Cortex of kidney (tissue), 1 donor: ENCODE results near the gene MED27.

ENCODE experiments used
- DNase-seq: peaks from one replicate; lab custom pipeline; 2025; lab: John Stamatoyannopoulos, UW

The MED27 gene

DNA sequence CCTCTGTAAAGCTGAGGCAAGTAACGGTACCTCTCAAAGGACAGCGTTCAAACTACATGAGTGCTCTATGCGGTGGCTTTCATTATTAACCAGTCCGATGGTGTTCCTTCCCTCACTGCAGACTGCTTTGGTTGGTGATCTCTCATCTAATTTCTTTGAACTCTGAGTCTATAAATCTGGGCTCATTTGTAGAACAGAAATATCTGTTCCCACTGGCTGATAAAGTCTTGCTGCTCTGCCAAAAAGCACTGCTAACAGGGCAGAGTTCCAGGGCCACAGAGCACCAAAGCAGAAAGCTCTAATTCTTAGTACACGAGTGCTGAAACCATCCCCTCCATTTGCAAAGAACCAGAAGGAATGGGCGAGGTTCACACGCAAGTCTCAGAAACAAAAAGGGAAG is 81.9 kb downstream of the MED27 start:
- DNase-seq, result no peak

DNA sequence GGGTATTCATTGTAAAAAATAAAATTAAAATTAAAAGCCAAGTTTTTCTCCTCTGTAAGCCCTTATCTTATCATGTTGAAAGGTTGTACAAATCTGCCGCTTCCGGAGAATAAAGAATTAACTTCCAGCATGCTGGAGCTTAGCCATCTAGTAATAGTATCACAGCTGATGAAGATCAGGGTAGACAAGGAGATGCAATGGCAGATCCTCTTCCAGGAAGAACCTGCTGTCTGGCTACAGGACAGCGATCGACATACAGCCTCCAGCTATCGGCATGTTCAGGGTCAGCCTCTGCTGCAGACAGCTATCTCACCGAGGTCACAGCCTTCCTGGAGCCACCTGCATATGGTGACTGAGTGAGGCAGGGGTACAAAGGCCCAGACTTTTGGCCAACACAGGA is 82.6 kb downstream of the MED27 start:
- no peak for DNase-seq

DNA sequence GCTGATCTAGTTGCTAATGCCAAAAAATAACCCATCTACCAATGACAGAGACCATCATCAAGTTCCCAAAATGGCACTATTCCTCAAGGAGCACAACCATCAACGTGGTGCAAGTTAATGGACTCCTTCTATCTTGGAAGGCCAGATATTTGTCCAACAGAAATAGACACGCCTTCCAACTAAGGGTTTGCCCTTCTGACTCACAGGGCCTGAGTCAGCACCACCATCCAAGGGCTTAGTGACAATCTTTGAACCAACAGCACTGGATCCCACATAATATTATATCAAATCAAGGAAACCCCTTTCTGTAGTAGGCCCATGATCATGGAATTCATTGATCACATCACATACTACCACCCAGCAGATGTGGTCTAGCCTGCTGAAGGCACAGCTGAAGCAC is 84.3 kb downstream of the MED27 start:
- DNase-seq, result no peak

DNA sequence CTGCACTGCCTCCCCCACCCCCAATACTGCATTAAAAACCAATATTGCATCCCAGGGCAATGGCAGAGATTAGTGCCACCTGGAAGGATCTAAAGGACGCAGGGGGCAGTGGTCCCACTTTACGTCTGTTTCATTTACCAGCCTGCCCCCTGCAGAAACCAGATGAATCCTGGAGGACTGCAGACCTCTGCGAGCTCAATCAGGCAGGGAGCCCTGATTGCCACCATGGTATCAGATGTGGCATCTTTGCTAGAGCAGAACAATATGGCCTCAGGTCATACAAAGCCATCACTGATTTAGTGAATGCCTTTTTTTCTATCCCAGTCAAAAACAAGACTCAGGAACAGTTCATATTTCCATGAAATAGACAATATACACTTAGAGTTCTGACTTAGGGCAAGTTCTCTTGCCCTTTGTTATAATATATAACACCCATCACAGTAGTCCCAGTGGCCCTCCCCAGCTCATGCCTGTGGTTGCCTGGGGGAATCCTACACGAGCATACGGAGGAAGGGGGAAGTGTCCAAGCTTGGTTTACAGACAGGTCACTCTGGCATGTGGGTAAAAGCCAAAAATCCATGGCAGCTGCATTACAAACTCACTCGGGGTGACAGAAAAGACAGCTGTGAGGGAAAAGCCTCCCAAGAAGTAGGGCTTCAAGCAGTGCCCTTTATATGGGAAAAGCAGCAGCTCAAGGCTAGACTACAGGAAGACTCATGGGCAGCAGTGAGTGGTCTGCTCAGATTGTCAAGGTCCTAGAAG is 85.1 kb downstream of the MED27 start:
- DNase-seq, result no peak

DNA sequence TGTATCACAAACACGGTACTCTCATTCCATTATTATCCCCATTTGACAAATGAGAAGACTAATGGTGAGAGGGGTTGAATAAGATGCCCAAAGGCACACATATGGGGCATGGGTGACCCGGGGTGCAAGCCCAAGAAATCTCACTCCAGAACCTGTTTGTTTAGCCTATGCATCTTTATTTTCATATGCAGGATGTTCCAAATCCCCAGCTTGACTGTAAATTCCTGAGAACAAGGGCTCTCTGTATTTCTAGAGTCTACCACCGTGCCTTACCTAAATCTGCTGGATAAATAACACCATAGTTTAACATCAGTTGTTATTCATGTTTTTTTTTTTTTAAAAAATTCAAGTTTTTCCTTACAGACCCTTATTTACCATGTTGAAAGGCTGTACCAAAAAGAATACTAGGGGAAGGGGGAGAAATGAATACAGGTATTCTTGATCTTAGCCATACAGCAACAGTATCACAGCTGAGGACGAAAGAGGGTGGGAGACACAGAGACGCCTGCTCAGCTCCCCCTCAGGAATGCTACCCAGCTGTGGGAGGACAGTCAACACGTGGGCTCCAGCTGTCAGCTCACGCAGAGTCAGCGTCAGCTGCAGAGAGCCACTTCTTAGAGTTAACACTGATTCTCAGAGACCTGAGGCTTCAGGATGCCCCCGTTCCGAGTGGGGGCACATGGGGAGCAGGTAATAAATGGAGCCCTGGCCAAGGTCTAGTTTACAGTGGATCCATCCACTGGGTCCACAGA is 86.6 kb downstream of the MED27 start:
- DNase-seq, result no peak

DNA sequence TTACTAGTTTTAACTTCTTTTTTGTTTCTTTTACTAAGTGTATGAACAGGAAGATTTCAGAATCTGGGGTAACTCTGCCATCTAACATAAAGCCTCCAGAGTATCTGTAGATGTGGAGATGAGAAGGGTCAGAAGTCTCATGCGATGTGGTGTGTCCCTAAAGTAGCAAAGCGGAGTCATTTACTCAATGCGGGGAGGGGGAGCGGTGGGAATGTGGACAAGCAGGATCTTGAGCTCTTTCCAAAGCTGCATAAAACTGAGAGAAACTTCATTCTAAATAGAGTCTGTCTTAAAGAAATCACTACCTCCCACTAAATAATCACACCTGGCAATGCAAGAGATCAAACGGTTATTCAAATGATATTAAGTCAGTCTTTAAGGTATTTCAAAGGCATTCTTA is 92.4 kb downstream of the MED27 start:
- no peak for DNase-seq

DNA sequence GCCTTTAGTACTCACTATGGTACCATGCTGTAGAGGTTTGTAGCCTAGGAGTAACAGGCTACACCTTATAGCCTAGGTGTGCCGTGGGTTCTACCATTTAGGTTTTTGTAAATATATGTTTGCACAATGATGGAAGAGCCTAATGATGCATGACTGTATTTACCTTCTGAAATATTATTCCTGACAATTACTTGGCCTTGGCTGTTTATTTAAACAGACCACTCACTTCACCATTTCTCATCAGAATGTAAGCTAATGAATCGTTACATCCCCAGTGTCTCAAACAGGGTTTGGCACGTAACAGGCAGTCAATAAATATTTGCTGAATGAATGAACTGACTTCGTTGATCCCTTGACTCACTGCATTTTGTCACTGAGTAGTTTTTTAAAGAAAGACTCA is 93.1 kb downstream of the MED27 start:
- DNase-seq, result no peak

DNA sequence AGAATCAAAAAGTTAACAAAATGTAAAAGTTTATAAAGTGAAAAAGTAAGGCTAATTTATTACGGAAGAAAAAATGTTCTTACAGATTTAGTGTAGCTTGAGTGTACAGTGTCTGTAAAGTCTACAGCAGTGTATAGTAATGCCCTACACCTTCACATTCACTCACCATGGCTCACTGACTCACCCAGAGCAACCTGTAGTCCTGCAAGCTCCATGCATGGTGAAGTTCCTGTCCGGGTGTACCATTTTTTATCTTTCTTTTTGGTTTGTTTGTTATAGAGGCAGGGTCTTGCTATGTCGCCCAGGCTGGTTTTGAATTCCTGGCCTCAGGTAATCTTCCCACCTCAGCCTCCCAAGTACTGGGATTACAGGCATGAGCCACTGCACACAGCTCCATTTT is 93.6 kb downstream of the MED27 start:
- no peak for DNase-seq

DNA sequence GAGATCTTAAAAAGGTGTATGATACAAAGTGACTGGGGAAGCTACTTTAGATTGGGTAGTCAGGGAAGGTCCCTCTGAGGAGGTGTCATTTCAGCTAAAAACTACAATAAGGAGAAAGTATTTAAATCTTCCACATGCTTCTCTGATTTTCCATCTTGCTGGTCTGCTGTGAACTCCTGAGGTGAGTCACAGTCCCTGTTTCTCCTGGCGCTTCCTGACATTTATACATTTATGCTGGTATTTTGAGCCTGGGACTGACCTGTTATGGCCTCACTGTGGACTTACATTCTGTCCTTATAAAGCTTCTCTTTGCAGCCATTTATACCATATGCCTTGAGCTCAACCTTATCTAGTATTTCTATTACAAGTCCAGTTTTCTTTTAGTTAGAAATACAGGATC is 95.1 kb downstream of the MED27 start:
- DNase-seq, result no peak

DNA sequence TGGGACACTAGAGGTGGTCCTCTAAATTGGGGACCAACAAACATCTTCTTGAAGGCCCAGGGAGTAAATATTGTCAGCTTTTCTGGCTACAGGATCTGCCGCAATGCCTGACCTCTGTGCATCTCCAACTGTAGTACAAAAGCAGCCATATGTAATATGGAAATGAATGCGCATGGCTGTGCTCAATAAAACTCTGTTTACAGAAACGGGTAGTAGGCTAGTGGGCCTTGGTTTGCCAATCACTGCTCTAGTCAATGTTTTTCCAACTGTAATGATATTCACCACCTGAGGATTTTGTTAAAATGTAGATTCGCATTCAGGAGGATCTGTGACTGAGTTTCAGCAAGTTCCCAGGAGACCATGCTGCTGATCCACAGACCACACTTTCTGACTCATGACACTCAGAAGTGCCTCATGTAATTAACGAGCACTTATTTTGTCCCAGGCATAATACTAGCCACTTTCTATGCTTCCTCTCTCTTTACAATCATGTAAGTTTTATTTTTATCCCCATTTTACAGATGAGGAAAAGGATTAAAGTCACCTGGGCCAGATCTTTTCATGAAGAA is 96.9 kb downstream of the MED27 start:
- DNase-seq, result no peak

DNA sequence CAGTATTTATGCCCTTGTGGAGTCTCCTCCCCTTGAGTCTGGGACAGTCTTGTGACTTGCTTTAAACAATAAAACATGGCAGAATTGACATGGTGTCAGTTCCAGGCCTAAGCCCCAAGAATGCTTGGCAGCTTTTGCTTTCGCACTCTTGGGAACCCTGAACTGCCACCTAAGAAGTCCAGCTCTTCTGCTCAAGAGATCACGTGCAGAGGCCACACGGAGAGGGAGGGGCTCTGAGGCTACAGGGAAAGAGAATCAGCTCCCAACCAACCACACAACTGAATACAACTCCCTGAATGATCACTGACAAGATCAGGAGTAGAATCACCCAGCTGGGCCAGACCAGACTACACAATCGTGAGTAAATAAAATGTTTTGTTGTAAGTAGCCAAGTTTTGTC is 97.6 kb downstream of the MED27 start:
- no peak for DNase-seq

DNA sequence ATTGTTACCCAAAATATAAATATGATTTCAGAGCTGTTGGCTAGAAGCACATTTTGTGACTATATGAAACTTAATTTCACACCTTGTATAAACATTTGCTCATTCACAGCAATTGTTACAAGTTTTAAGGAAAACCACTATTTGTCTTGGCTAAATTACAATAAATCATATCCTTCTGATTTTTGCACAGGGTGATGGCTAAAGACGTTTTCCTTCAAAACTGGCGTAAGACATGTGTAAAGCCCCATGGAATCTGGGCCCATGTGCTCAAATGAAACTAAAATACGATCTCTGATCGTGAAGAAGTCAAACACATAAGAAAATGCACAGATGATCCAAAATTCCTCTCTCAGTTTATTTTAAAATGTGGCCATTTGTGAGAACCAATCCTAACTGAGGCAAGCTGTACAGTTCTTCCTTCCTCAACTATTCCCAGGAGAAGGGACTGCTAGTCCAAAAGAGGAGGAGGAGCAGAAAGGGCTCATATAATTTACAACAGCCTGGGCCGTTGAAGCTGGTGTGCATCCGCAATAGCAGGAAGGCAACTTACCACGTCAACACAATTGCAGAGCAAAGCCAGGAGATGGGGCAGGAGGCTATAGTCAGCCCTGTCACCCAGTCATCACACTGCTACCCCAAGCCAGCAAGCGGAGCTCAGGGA is 98.4 kb downstream of the MED27 start:
- DNase-seq, result no peak

DNA sequence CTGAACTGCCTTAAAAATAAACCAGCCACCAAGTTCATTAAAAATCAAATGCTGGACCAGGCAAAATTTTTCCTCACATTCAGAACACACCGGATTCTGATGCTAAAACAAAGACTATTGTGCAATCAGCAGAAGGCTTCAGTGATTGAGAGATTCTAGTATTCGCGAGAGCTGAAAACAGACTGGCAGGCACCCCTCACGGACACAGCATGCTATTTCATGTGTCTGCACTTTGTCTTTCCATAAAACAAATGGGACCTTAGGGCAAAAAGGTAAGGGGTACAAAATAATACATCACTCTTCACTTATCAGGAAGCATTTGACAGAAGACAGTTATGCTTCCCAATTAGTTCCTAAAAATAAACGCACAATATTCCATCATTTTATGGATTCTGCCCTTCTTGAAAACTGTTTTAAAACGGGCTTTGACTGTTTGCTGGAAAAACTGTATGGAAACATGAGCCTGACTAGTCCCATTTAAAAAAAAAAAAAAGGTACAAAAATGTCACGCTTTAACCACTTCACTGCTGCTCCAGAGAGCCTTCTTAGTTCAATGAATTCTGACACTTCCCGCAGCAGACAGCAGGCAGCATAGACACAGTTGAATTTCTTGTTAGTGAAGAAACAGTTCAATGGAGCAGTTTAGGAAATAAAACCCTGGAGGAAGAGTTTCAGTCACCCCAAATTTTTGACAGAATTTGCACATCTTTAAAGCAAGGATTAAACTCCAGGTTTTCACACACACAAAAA is 99.2 kb downstream of the MED27 start:
- DNase-seq, result no peak

DNA sequence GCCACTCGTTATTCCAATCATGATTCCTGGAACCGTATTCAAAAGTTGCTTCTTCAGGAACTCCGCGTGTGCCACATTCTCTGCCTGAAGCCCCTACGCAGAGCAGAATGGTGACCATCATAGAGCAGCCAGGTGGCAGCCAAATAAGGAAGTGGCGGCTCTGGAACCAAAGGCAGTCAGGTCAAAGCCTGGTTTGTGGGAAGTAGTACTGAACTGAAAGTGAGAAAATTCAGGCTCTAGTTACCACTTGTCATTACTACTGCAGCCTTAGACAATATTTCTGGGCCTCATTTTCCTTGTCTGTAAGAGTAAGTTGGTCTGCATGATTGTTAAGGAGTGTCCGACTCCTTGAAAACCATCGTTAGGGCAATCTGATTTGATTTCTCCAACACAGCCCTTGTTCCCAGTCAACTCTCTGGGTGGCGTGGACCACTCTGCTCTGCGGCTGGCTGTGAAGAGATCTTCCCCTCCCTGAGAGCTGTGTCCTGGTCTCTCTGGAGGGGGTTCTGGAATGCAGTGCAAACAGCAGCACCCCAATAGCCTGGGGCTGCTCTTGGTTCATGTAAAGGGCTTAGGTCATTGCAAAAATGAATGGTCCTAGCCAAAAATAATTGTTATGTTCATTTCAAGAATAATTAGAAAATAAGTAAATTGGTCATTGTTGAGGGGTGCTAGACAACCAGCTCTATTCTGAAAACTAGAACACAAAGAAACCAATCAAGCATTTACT is 102.4 kb downstream of the MED27 start:
- no peak for DNase-seq

DNA sequence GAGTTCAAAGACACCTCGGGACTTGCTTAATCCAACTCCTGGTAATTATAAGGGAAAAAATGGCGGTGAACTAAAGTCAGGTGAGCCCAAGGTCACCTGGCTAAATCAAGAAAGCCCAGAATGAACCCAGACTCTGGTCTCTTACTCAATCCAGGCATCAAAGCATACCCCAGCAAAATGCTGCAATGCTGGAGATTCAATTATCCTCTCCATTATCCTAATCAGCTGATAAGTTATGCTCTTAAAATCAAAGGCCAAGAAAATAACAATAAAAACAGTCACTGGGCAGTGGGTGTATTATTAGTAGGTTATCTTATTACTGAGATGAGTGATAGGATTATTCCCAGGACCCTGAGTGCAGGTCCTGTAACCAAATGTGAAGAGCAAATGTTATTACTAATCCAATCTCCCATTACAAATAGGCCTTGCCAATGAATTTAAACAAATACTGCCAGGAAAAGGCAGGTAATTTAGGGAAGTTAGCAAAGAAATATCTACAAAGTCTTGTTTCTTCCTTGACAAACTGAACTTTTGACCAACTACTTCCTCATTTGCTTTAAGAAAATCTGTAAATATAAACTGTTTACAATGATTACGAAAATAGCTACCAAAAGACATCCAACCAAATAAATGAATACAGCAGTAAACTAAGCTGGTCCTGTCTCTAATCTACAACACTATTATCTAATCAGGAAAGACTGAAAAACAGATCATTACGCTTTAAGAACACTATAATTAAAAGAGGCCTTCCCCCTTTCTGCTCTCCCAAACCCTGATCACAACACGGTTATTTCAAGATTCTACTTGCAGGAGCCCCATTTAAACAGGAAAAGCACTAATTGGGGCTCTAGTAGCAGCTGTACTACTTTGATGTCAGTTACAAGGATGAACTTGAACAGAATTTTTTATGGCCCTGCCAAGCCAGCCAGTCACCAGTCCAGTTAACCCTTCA is 103.2 kb downstream of the MED27 start:
- no peak for DNase-seq

DNA sequence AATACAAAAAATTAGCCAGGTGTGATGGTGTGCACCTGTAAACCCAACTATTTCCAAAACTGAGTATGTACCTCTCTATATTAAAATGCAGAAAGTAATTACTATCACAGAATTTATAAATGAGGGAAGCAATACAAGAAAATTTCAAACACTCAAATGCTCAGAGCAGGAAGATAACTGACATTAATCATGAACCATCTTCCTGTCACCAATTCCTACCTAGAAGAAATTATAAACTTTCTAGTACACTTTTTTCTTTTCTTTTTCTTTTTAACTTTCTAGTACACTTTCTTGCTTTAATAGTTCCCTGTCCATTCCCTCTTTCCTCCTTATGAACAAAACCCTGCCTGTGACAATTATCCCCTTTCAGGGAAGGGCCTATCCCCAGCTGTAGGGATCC is 106.8 kb downstream of the MED27 start:
- DNase-seq, result no peak

DNA sequence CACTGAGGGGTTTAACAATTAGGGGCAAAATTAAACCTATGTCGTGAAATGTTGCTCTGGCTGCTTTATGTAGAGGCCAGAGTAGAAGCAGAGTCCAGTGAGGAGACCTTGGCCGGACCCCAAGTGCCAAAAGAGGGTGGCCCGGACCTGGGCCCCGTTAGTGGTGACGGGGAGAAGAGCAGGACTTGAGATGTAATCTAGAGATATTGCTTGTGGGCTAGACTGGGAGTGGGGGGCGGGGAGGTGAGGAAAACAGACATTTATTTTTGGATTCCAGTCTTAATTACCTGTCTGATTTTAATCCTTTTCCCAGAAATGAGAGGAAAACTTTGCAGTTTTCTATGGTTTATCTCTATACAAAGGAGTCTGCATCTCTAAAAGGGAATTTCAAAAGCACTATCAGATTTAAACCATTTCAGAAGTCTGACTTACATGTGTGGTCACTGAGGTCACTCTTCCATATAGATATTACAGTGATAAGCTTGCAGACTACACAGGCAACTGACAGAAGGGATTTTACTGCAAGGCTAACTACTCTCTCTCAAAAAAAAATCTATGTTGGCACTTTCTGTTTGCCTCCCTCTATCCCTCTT is 108.1 kb downstream of the MED27 start:
- DNase-seq, result no peak

DNA sequence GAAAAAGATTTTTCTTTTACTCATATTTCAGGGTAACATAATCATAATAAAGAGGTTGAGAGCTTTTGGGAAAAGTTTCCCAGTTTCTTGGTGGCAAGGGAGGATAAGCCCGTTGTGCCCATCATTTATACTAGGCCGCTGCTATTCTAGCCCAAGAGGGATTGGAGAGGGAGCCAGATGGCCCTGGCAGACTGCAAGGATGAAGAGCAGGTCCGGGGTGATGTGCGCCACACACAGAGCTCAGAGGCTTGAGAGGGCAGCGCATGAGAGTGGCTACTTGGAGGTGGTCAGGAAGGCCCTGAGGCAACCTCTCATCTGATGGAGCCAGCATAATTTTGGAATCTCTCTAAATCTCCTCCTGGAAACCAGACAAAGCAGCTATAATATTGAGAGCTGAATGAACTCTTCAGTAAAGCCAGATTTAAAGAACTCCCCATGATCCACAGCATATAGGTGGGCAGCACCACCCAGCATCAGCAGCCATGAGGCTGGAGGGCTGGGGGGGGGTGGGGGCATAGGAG is 110.1 kb downstream of the MED27 start:
- no peak for DNase-seq

DNA sequence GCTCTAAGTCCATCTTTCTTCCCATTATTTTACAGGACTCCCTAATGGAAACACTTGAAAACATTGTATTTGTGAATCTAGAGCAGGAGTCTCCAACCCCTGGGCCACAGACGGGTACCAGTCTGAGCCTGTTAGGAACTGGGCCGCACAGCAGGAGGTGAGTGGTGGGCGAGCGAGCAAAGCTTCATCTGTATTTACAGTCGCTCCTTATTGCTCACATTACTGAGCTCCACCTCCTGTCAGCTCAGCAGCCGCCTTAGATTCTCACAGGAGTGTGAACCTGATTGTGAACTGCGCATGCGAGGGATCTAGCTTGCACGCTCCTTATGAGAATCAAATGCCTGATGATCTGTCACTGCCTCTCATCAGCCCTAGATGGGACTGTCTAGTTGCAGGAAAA is 111.0 kb downstream of the MED27 start:
- no peak for DNase-seq

DNA sequence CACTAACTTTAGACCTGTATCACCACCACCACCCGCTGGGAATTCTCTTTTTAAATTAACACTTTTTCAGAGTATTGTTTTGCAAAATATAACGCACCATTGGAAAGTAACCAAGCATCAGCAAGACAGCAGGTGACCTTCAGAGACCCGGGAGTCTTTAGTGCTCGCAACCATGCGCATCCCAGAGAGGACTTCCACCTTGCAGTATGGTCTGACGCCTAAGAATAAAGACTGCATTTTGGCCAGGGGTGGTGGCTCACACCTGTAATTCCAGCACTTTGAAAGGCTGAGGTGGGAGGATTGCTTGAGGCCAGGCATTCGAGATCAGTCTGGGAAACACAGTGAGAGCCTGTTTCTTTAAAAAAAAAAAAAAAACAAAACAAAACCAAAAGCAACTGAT is 113.8 kb downstream of the MED27 start:
- DNase-seq, result no peak
